ENCODE results near the gene SOBP.

- TF ChIP-seq CTCF (optimal IDR thresholded peaks at IDR 0.05 in 1 of 3, IDR thresholded peaks at IDR 0.05 in 1 of 3, conservative IDR thresholded peaks at IDR 0.05 in 1 of 3; ENCODE audit: extremely low read depth in 1 of 3, insufficient read depth in 2 of 3, low read length in 3 of 3) = no peak
- peak; percentile 13 for TF ChIP-seq EZH2 (IDR thresholded peaks at IDR 0.05; ENCODE audit: low read length)
Observed at GRCh38 chr6:107633680-107634323, 143.9 kb downstream of the SOBP start.
